HepG2 (cell line): ENCODE data around the gene ZNF26. TPM values are rescaled to one million over a fixed set of nuclear protein-coding genes. Genes with fewer than 3 reads are reported as not detected.

Source experiments
- DPF2 ChIP-seq: sonication (generic); formaldehyde crosslinking; IDR thresholded peaks from 2 replicates; pipeline ENCODE4 v1.4.0; 2020; ENCODE audit warnings: mild to moderate bottlenecking, low read depth, missing genetic modification reagents, borderline replicate concordance
- IKZF4 ChIP-seq: sonication (generic); formaldehyde crosslinking; IDR thresholded peaks from 2 replicates; pipeline ENCODE4 v1.5.1; 2020; ENCODE audit warnings: borderline replicate concordance, mild to moderate bottlenecking, low read depth, missing genetic modification reagents; ENCODE audit errors: not compliant biosample characterization
- KDM2A ChIP-seq: sonication (generic); formaldehyde crosslinking; IDR thresholded peaks from 2 replicates; pipeline ENCODE4 v1.4.0; 2020; ENCODE audit warnings: low read depth, missing genetic modification reagents, borderline replicate concordance
- MAFF ChIP-seq: IDR thresholded peaks from 2 replicates; pipeline ENCODE4 v1.6.1; 2011; ENCODE audit warnings: low read depth, low read length, improper control_type of control experiment
- PHF20 ChIP-seq: sonication (generic); formaldehyde crosslinking; IDR thresholded peaks from 2 replicates; pipeline ENCODE4 v1.5.0; 2020; ENCODE audit warnings: mild to moderate bottlenecking, missing genetic modification reagents
- PLSCR1 ChIP-seq: sonication (generic); formaldehyde crosslinking; IDR thresholded peaks from 2 replicates; pipeline ENCODE4 v1.5.0; 2020; ENCODE audit warnings: missing genetic modification reagents, mild to moderate bottlenecking, borderline replicate concordance
- POGK ChIP-seq: sonication (generic); formaldehyde crosslinking; conservative IDR thresholded peaks from 2 replicates; pipeline ENCODE4 v1.8.0; 2022; ENCODE audit warnings: mild to moderate bottlenecking, moderate library complexity, missing genetic modification reagents
- RNF2 ChIP-seq: fragments of 450-650 bp; conservative IDR thresholded peaks from 2 replicates; pipeline ENCODE4 v1.6.1; 2016; ENCODE audit warnings: low read depth
- SALL1 ChIP-seq: sonication (generic); formaldehyde crosslinking; IDR thresholded peaks from 2 replicates; pipeline ENCODE4 v1.8.0; 2022; ENCODE audit warnings: mild to moderate bottlenecking, missing genetic modification reagents
- SIX1 ChIP-seq: sonication (generic); formaldehyde crosslinking; IDR thresholded peaks from 2 replicates; pipeline ENCODE4 v1.4.0; 2020; ENCODE audit warnings: missing genetic modification reagents, borderline replicate concordance
- SRSF9 ChIP-seq: fragments of 200-400 bp; formaldehyde crosslinking; IDR thresholded peaks from 2 replicates; pipeline ENCODE4 v1.6.1; 2018; ENCODE audit warnings: borderline replicate concordance, mild to moderate bottlenecking, low read depth, low read length; ENCODE audit not compliant: insufficient read depth, poor library complexity, severe bottlenecking
- SSRP1 ChIP-seq: IDR thresholded peaks from 2 replicates; pipeline ENCODE4 v1.6.1; 2016; ENCODE audit warnings: control low read depth
- SUZ12 ChIP-seq: fragments of 150-350 bp; IDR thresholded peaks from 2 replicates; pipeline ENCODE4 v1.6.1; 2014; ENCODE audit warnings: low read depth, low read length
- TOE1 ChIP-seq: sonication (generic); formaldehyde crosslinking; IDR thresholded peaks from 2 replicates; pipeline ENCODE4 v1.4.0; 2020; ENCODE audit warnings: mild to moderate bottlenecking, missing genetic modification reagents
- ZBTB8A ChIP-seq: sonication (generic); formaldehyde crosslinking; IDR thresholded peaks from 2 replicates; pipeline ENCODE4 v1.4.0; 2020; ENCODE audit warnings: mild to moderate bottlenecking, low read depth, missing genetic modification reagents, borderline replicate concordance
- ZFP37 ChIP-seq: sonication (generic); formaldehyde crosslinking; IDR thresholded peaks from 2 replicates; pipeline ENCODE4 v1.4.0; 2020; ENCODE audit warnings: missing genetic modification reagents, borderline replicate concordance
- ZFP62 ChIP-seq: sonication (generic); formaldehyde crosslinking; IDR thresholded peaks from 2 replicates; pipeline ENCODE4 v1.4.0; 2020; ENCODE audit warnings: missing genetic modification reagents
- ZNF451 ChIP-seq: sonication (generic); formaldehyde crosslinking; IDR thresholded peaks from 2 replicates; pipeline ENCODE4 v1.5.0; 2020; ENCODE audit warnings: mild to moderate bottlenecking, missing genetic modification reagents
- ZNF468 ChIP-seq: sonication (generic); formaldehyde crosslinking; IDR thresholded peaks from 2 replicates; pipeline ENCODE4 v1.8.0; 2022; ENCODE audit warnings: mild to moderate bottlenecking, moderate library complexity, missing genetic modification reagents
- ZNF558 ChIP-seq: sonication (generic); formaldehyde crosslinking; IDR thresholded peaks from 2 replicates; pipeline ENCODE4 v1.9.0; 2022; ENCODE audit warnings: mild to moderate bottlenecking, missing genetic modification reagents, borderline replicate concordance
- ZNF773 ChIP-seq: sonication (generic); formaldehyde crosslinking; IDR thresholded peaks from 2 replicates; pipeline ENCODE4 v1.4.0; 2020; ENCODE audit warnings: missing genetic modification reagents, borderline replicate concordance
- ZNF792 ChIP-seq: IDR thresholded peaks from 2 replicates; pipeline ENCODE4 v1.6.1; 2016
- ZNF878 ChIP-seq: sonication (generic); formaldehyde crosslinking; IDR thresholded peaks from 2 replicates; pipeline ENCODE4 v1.8.1; 2023; ENCODE audit warnings: mild to moderate bottlenecking, missing genetic modification reagents, moderate library complexity
- polyA plus RNA-seq, 8 experiments: library from polyadenylated mRNA; depleted of rRNA in 3 of 8; stranded (reverse) in 7 of 8; unstranded in 1 of 8; fragments of >200 nt; fragmentation: Illumina TruSeq in 4 of 8; extraction: Trizol in 4 of 8; gene quantifications; 2 replicates each; pipeline versions ENCODE4 v1.2.1 to v1.2.3, GENCODE V29; 2011 to 2016; ENCODE audit warnings: low read depth in 4 of 8, missing spikeins in 1 of 8, mixed read lengths in 1 of 8; ENCODE audit not compliant: insufficient read depth in 1 of 8
- total RNA-seq, 5 experiments: library from RNA; depleted of rRNA; stranded (reverse); fragments of >200 nt; fragmentation: Illumina TruSeq; extraction: Trizol; gene quantifications; 2 replicates each; pipeline ENCODE4 v1.2.3, GENCODE V29; 2016; ENCODE audit warnings: low read depth in 1 of 5
- TF ChIP-seq, protein P1 (sequence below): IDR thresholded peaks from 2 replicates; pipeline ENCODE4 v1.6.1; 2016
- TF ChIP-seq, protein P2 (sequence below): sonication (generic); formaldehyde crosslinking; IDR thresholded peaks from 2 replicates; pipeline ENCODE4 v1.5.0; 2020; ENCODE audit warnings: missing genetic modification reagents

ZNF26 gene
- total and polyA plus RNA-seq, 2 of the 13 experiments (the other 11 are each of a cell fraction or from before 2014, with no cell fraction given) = 3.8 to 6.5 TPM

GRCh38 chr12:133037207-133038005, 51.2 kb downstream of the ZNF26 start, which contains the start of gene ZNF84 (continued):
- TF ChIP-seq PHF20 (CRISPR knock-in tag) (peak; percentile 64; the same call in 1 of the 2 replicates), ZNF878 (CRISPR knock-in tag) (peak; percentile 71; the same call in 1 of the 2 replicates), RNF2 (peak; percentile 49), ZNF451 (CRISPR knock-in tag) (peak; percentile 96; the same call in 1 of the 2 replicates), ZNF558 (peak; percentile 86; the same call in 1 of the 2 replicates), KDM2A (peak; percentile 48), SIX1 (CRISPR knock-in tag) (no peak), SUZ12 (peak; percentile 70), PLSCR1 (CRISPR knock-in tag) (0 out of 2 replicates have a peak, but pooled peaks have one; percentile 68), SRSF9 (no peak), SALL1 (CRISPR knock-in tag) (peak; percentile 92), ZNF792 (peak; percentile 73; the same call in 1 of the 2 replicates), SSRP1 (CRISPR knock-in tag) (no peak), ZBTB8A (no peak), DPF2 (CRISPR knock-in tag) (no peak), ZNF468 (CRISPR knock-in tag) (peak; percentile 84), ZNF773 (CRISPR knock-in tag) (peak; percentile 37; the same call in 1 of the 2 replicates), TOE1 (peak; percentile 72; the same call in 1 of the 2 replicates), ZFP37 (CRISPR knock-in tag) (0 out of 2 replicates have a peak, but pooled peaks have one; percentile 56), ZFP62 (CRISPR knock-in tag) (no peak), IKZF4 (CRISPR knock-in tag) (peak; percentile 80), MAFF (no peak), POGK (CRISPR knock-in tag) (peak; percentile 93)
- TF ChIP-seq, protein P1, sequence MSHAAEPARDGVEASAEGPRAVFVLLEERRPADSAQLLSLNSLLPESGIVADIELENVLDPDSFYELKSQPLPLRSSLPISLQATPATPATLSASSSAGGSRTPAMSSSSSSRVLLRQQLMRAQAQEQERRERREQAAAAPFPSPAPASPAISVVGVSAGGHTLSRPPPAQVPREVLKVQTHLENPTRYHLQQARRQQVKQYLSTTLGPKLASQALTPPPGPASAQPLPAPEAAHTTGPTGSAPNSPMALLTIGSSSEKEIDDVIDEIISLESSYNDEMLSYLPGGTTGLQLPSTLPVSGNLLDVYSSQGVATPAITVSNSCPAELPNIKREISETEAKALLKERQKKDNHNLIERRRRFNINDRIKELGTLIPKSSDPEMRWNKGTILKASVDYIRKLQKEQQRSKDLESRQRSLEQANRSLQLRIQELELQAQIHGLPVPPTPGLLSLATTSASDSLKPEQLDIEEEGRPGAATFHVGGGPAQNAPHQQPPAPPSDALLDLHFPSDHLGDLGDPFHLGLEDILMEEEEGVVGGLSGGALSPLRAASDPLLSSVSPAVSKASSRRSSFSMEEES = peak; percentile 96
- TF ChIP-seq, protein P2, sequence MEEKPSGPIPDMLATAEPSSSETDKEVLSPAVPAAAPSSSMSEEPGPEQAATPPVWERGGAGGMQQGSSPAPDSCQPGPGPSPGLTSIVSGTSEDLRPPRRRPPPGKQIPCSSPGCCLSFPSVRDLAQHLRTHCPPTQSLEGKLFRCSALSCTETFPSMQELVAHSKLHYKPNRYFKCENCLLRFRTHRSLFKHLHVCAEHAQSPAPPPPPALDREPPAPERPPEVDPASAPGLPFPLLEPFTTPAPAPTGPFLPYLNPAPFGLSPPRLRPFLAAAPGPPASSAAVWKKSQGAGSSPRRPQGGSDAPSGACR (CRISPR knock-in tag) = 0 out of 2 replicates have a peak, but pooled peaks have one; percentile 34
